ENCODE results near the gene CTXN1.
A peak's percentile ranks its signal among the peaks of the same experiment; 100 is the strongest.
"Not testable (repeated sequence)": the region's sequence is repeated elsewhere in the genome, so short reads cannot be mapped to it uniquely, and the experiment has no call there.

CTXN1 gene

GRCh38 chr19:7924651-7925170, 1.2 kb downstream of the CTXN1 start:
- DNase-seq, result no peak

DNA sequence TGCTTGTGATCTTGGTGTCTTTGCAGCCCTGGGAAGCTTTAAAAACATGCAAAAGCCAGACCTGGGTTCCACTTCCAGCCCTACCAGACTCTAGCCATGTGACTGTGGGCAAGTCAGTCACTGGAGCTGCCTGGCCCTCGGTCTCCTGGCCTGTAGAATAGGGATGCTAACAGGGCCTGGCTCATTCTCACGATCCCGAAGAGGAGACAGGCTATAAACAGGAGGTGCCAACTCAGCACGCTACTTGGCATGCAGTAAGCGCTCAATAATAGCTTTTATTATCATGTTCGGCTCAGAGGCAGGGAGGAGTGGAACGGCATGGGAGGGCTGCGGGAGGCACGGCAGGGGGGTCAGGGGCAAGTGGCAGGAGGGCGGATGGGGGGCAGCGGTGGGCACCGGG, 1.7 kb downstream of the CTXN1 start:
- no peak for DNase-seq

GRCh38 chr19:7923295-7924191, 2.4 kb downstream of the CTXN1 start:
- no peak for DNase-seq

DNA sequence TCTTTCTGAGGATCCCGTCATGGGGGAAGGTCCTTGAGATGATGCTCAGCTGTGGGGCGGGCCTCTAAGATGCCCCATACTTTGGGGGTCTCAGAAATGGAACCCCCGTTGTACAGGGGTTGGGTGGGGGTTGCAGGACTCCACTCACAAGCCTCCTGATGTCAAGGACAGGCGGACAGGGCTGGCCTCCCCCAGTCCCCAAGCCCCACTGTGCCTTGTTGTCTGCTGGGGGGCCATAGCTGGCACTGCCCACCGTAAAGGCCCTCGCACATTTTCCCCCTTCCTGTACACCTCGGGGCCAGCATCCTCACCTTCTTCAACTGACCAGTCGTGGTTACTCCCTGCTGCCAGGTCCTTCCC, 3.1 kb downstream of the CTXN1 start:
- DNase-seq, result no peak

DNA sequence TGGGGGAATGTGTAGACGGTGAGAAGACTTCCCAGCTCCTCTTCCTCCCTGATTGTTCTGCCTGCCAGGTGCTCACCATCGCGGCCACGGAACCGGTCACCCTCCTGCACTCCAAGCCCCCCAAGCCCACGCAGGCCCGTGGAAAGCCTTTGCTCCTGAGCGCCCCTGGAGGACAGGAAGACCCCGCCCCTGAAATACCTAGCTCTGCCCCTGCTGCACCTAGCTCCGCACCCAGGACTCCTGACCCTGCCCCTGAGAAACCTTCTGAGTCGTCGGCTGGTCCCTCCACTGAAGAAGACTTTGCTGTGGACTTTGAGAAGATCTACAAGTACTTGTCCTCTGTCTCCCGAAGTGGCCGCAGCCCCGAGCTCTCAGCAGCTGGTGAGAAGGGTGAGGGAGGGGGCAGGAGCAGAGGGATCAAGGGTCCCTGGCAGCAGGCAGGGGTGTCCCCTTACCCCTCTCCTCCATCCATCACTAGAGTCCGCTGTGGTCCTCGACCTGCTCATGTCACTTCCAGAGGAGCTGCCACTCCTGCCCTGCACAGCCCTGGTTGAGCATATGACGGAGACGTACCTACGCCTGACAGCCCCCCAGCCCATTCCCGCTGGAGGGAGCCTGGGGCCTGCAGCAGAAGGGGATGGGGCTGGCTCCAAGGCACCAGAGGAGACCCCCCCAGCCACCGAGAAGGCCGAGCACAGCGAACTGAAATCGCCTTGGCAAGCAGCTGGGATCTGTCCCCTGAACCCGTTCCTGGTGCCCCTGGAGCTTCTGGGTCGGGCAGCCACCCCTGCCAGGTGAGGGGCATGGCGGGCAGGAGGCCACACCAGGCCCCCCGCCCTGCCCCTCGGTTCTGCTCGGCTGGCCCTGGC, 3.7 kb downstream of the CTXN1 start:
- DNase-seq, result no peak

- DNase-seq, result no peak
These were observed 4.5 kb downstream of the CTXN1 start for GRCh38 chr19:7921302-7921966.

DNA sequence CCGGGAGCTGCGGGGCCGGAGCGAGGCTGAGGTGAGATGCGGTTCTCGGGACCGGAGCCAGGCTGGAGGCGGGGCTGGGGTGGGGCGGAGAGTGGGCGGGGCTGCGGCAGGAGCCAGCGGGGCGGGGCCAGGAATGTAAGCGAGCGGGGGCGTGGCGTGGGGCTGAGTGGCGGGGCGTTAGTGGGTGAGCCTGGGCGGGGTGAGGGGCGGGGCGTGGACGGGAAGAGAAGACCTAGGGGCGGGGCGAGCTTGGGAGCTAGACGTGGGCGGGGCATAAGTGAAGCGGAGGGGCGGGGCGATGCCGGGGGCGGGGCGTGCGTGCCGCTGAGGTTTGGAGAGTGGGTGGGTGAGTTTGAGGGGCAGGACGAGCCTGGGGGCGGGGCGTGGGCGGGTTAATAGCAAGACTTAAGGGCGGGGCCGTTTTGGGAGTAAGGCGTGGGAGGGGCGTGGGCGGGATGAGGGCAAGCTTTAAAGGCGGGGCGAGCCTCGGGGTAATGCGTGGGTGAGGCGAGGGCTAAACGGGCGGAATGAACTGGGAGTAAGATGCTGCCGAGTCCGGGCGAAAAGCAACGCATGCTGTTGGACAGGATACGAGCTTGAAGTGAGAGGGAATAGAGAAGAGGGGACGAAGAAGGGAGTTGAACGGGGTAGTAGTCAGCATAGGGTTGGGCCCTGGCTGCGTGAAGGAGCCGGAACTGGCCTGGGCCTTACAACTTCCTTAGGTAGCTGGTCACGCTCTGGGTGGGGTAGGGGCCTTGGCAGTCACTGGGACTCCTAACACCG, 5.2 kb downstream of the CTXN1 start:
- DNase-seq, result peak; percentile 92

- peak; percentile 65 for DNase-seq
These were observed 6.1 kb downstream of the CTXN1 start, which contains the start of gene SNAPC2 for GRCh38 chr19:7919610-7920518. Gene SNAPC2 (plus strand): TSS chr19:7920338. CDS start chr19:7920367, 29 bp downstream.

DNA sequence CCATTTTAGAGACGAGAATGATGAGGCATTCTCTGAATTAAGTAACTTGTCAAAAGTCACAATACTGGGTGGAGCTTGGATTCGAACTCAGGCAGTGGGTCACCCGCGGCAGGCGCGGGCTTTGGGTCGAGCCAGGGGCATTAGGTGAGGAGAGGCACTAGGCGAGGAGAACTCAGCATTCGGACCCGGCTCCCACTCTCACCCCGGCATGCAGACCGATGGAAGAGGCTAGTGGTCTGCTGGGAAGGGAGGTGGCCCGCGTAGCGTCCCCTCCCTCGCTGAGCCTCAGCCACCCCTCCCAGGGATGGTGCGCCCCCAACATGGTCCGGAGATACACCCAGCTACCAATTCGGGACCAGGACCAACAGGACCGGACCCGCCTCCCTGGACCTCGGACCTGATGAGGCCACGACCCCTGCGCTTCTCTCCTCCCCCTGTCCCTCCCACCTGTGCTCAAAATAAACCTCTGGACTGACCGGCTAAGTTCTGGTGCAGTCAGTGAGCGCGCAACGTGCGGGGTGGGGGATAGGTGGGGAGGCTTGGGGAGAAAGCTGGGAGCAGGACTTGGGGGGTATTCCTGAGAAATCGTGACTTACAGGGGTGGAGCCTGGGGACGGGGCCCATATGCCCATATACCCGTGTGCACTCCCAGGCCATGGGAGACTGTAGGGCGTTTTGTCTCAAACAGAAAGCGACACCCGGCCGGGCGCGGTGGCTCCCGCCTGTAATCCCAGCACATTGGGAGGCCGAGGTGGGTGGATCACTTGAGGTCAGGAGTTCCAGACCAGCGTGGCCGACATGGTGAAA, 7.1 kb downstream of the CTXN1 start:
- no peak for DNase-seq

- not testable (repeated sequence) for DNase-seq
These were observed 7.8 kb downstream of the CTXN1 start for GRCh38 chr19:7918062-7918614.

DNA sequence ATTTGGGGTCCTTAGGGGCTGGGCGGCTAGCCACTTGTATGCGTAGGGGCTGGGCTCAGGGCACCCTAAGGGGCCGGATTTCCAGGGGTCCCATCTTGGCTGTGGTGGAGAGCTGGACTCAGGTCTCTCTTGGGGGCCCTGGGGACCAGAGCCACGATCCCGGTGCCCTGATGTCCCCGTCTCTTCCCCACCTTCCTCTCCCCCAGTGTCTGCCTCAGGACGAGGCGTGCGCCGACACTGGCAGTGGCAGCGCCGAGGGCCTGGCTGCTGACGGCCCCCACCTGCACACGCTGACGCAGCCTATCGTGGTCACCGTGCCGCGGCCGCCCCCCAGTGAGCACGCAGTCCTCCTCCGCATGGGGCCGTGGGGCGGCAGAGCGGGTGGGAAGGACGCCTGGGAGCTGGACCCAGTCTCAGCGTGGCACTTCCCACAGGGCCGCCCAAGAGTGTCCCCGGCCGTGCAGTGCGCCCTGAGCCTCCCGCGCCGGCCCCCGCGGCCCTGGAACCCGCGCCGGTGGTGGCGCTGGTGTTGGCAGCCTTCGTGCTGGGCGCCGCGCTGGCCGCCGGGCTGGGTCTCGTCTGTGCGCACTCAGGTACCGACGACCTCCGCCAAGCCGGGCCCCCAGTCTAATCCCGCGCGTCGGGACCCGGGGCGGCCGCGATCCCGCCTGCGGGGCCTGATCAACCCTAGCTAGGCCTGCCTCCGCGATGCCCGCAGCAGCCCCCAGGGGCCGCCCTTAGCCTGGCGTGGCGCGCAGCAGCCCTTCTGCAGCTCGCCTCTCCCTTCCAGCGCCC, 8.5 kb downstream of the CTXN1 start:
- DNase-seq, result no peak

DNA sequence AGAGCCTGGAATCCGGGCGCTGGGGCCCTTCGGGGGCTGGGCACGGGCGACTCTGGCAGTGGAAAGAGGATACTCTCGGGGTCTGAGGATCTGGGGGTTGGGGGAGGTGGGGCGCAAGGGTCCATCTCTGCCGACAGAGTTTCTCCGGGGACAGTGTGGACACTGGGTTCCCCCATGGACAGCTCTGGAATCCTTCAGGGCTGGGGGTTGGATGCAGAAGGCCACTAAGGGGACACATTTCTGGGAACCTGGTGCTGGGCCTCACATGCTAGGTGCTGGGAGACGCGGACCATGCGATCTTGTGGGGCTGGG, 9.0 kb downstream of the CTXN1 start:
- DNase-seq, result no peak

- no peak for DNase-seq
These were observed 9.6 kb downstream of the CTXN1 start for GRCh38 chr19:7916103-7916954.

DNA sequence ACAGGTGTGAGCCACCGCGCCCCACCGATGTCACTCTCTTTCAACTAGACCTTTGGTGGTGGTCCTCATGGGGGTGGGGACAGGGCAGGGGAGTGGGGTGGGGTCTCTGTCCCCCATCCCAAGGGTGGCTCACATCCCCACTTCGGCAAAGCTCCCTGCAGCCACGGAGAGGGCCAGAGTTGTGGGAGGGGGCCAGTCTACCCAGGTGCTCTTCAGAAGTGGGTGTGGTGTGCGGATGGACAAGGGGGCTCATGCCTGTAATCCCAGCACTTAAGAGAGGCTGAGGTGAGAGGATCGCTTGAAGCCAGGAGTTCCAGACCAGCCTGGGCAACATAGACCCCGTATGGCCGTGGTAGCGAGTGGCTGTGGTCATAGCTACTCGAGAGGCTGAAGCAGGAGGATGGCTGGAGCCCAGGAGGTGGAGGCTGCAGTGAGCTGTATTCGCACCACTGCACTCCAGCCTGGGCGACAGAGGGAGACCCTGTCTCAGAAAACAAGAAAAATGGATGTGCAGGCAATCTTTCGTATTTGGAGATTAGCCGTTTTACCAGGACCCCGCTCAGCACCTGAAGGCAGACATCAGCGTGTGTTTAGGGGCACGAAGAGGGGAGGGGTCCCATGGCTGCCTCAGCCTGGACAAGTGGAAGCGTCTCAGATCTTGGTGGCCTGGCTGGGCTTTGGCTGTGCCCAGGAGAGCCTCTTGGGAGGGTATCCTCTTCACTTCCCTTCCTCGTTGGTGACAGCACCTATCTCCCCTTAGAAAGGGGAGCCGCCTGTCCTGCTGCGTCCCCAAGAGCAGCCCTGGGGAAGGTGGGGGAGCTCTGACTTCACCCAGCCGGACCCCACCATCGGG, 10.5 kb downstream of the CTXN1 start:
- DNase-seq, result no peak

DNA sequence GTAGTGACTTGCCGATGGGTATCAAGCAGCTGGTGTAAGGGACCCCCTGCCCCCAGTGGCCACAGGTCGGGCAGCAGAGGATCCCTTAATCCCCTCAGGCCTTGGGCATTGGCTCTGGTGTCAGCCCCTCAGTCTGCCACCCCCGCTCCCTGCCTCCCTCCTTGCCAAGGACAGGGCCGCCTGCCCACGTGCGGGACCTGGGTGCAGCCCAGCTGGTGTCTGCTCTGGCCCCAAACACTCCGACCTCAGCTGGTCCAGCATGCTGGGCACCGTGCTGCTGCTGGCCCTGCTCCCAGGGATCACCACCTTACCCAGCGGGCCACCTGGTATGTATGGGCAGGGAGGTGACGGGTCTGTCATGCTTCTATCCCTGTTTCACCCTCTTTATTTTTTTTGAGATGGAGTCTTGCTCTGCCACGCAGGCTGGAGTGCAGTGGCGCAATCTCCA, 11.3 kb downstream of the CTXN1 start, which contains the start of gene TGFBR3L:
TGFBR3L (plus strand) TSS at position 233 of the 448 bp plus-strand sequence.
- no peak for DNase-seq

- no peak for DNase-seq
These were observed 11.8 kb downstream of the CTXN1 start for GRCh38 chr19:7914099-7914498.

DNA sequence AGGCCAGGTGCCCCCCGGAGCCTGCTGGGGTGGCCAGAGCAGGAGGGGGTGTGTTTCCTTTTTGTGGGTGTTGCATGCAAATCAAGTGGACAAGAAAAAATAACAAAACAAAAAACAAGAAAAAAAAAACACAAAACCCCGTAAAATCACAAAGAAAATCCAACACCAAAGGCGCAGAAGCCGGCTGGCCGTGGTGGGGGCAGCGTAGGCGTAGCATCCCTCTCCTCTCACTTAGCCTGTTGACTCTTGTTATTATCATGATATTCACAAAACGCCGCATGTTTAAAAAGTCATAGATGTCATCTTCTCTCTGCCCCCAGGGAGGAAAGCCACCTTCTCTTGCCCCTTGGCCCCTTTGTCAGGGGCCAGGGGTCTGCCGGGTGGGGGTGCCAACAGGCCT, 12.3 kb downstream of the CTXN1 start:
- DNase-seq, result no peak
